Suprapubic skin (tissue), 4 donors: ENCODE results near the gene ARHGAP6. TPM values are rescaled to one million over a fixed set of nuclear protein-coding genes. Genes with fewer than 3 reads are reported as not detected.
"Not testable (repeated sequence)": the region's sequence is repeated elsewhere in the genome, so short reads cannot be mapped to it uniquely, and the experiment has no call there.

Source experiments
- DNase-seq, 2 donors: peaks; one replicate each; pipeline ENCODE4 v3.0.0-alpha.2; 2019; ENCODE audit warnings: low spot score in 2 of 2
- H3K27ac ChIP-seq: fragments of 200-600 bp; sonication (generic); one replicate; pipeline ENCODE4 v1.5.1; 2019
- H3K27me3 ChIP-seq: fragments of 200-600 bp; sonication (generic); one replicate; pipeline ENCODE4 v1.5.1; 2019
- H3K36me3 ChIP-seq: fragments of 200-600 bp; sonication (generic); one replicate; pipeline ENCODE4 v1.5.1; 2019
- H3K4me1 ChIP-seq: fragments of 200-600 bp; sonication (generic); one replicate; pipeline ENCODE4 v1.5.1; 2019
- H3K4me3 ChIP-seq: fragments of 200-600 bp; sonication (generic); one replicate; pipeline ENCODE4 v1.5.1; 2019; ENCODE audit warnings: mild to moderate bottlenecking
- H3K9me3 ChIP-seq: fragments of 200-600 bp; sonication (generic); one replicate; pipeline ENCODE4 v1.5.1; 2019
- CTCF ChIP-seq, 2 donors: fragments of 200-600 bp in 1 of 2; fragments of 450-650 bp in 1 of 2; sonication (generic) in 1 of 2; IDR thresholded peaks; one replicate each; pipeline ENCODE4 v1.5.1; 2016 to 2019; ENCODE audit warnings: antibody characterized with exemption in 2 of 2, mild to moderate bottlenecking in 1 of 2, moderate library complexity in 1 of 2
- EP300 ChIP-seq: sonication (generic); formaldehyde crosslinking; IDR thresholded peaks from one replicate; pipeline ENCODE4 v1.6.1; 2017; ENCODE audit warnings: antibody characterized with exemption
- POLR2A ChIP-seq, 2 donors: fragments of 450-650 bp; IDR thresholded peaks; one replicate each; pipeline ENCODE4 v1.6.1; 2017; ENCODE audit warnings: antibody characterized with exemption in 2 of 2, mild to moderate bottlenecking in 2 of 2, moderate library complexity in 2 of 2
- POLR2AphosphoS5 ChIP-seq, 3 donors: sonication (generic); formaldehyde crosslinking; IDR thresholded peaks; one replicate each; pipeline ENCODE4 v1.6.1; 2017; ENCODE audit warnings: antibody characterized with exemption in 3 of 3
- WGBS: methylation state at CpG from one replicate; pipeline ENCODE4 v1.1.5; 2018; 5-methylcytosine and 5-hydroxymethylcytosine counted together
- total RNA-seq, 4 donors: library from RNA; depleted of rRNA; stranded (reverse); fragments of >200 nt; gene quantifications; one replicate each; pipeline ENCODE4 v1.1.0, GENCODE V29; 2016

The ARHGAP6 gene
- total RNA-seq, 4 donors from 2014 or later = 1.6 to 6.7 (median 3.1) TPM

GRCh38 chrX:11628399-11628798 lies 37.3 kb downstream of the ARHGAP6 start:
- Histone ChIP-seq H3K9me3 (no peaks in the 10 kb centered on the region), H3K4me1 (no peaks in the 10 kb centered on the region), H3K36me3 (no peaks in the 10 kb centered on the region), H3K27me3 (no peaks in the 10 kb centered on the region), H3K4me3 (no peak overlapping the region), H3K27ac (no peak overlapping the region)
- DNase-seq = no peak
- TF ChIP-seq POLR2A (IDR thresholded peaks at IDR 0.05) (no peak), EP300 (no peak), POLR2AphosphoS5 (IDR thresholded peaks at IDR 0.05) (no peak), CTCF (IDR thresholded peaks at IDR 0.05) (no peak)
- WGBS = 63% methylated on average over 5 of the region's 5 CpGs

DNA sequence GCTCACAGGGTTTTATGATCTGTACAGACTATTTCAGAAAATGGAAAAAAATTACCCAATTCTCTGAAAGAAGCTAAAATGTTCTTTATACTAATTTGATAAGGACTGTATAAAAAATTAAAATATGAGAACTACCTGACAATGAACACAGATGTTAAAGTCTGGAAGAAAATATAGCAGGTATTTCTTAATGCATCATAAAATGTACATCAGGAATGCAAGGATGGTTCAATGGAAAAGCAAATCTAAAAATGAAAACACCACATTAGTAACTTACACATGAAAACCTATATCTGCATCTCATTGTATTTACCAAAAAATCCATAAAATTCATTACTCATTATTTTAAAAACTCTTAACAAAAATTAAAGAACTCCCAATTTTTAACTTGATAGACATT lies 39.4 kb downstream of the ARHGAP6 start:
- Histone ChIP-seq H3K27me3 (no peaks in the 10 kb centered on the region), H3K36me3 (no peaks in the 10 kb centered on the region), H3K27ac (no peak overlapping the region), H3K9me3 (no peaks in the 10 kb centered on the region), H3K4me1 (no peaks in the 10 kb centered on the region), H3K4me3 (no peak overlapping the region)
- TF ChIP-seq POLR2A (IDR thresholded peaks at IDR 0.05) (no peak), EP300 (no peak), POLR2AphosphoS5 (IDR thresholded peaks at IDR 0.05) (no peak), CTCF (IDR thresholded peaks at IDR 0.05) (no peak)
- DNase-seq = no peak

GRCh38 chrX:11619441-11619840 lies 46.3 kb downstream of the ARHGAP6 start:
- H3K36me3 ChIP-seq = no peaks in the 10 kb centered on the region
- no peak overlapping the region for H3K27ac ChIP-seq
- 57% methylated on average over 1 of the region's 1 CpG for WGBS
- DNase-seq = no peak
- no peak for TF ChIP-seq POLR2A (IDR thresholded peaks at IDR 0.05)
- TF ChIP-seq CTCF (IDR thresholded peaks at IDR 0.05) = no peak
- TF ChIP-seq EP300 = no peak
- no peak for TF ChIP-seq POLR2AphosphoS5 (IDR thresholded peaks at IDR 0.05)
- H3K9me3 ChIP-seq = no peaks in the 10 kb centered on the region
- H3K4me3 ChIP-seq = no peak overlapping the region
- no peaks in the 10 kb centered on the region for H3K27me3 ChIP-seq
- no peaks in the 10 kb centered on the region for H3K4me1 ChIP-seq

GRCh38 chrX:11614253-11614652 lies 51.5 kb downstream of the ARHGAP6 start:
- DNase-seq, H3K4me1 ChIP-seq, H3K27ac ChIP-seq, H3K4me3 ChIP-seq, H3K27me3 ChIP-seq, H3K9me3 ChIP-seq, H3K36me3 ChIP-seq: not testable (repeated sequence)
- WGBS = 72% methylated on average over 3 of the region's 3 CpGs

DNA sequence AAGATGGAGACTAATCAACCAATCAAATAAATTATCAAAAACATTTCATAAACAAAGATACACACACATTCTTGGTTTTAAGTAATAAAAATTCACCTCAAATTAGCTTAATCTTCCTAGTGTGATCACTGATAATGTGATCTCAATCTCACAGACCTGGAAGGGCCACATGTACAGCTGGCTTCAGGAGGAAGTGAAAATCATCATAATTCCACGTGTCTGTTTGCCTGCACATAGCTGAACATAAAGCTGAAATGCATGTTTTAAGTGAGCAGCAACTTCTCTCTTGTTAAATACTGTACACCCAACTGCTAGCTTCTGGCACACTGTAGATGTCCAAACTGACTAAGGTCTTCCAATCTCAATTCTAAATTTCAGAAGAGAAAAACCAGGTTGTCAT lies 53.8 kb downstream of the ARHGAP6 start:
- TF ChIP-seq EP300 (no peak), CTCF (IDR thresholded peaks at IDR 0.05) (no peak), POLR2A (IDR thresholded peaks at IDR 0.05) (no peak), POLR2AphosphoS5 (IDR thresholded peaks at IDR 0.05) (no peak)

GRCh38 chrX:11611161-11611560 lies 54.6 kb downstream of the ARHGAP6 start:
- TF ChIP-seq POLR2AphosphoS5 (IDR thresholded peaks at IDR 0.05) (no peak), POLR2A (IDR thresholded peaks at IDR 0.05) (no peak), EP300 (no peak), CTCF (IDR thresholded peaks at IDR 0.05) (no peak)
- no peaks in the 10 kb centered on the region for H3K9me3 ChIP-seq
- WGBS = 68% methylated on average over 1 of the region's 1 CpG
- no peaks in the 10 kb centered on the region for H3K27me3 ChIP-seq
- H3K27ac ChIP-seq = no peak overlapping the region
- no peak for DNase-seq
- no peaks in the 10 kb centered on the region for H3K4me1 ChIP-seq
- H3K4me3 ChIP-seq = no peak overlapping the region
- H3K36me3 ChIP-seq = no peaks in the 10 kb centered on the region

More for the DNA sequence above, 53.8 kb downstream of the ARHGAP6 start:
- Histone ChIP-seq H3K4me3 (no peak overlapping the region), H3K27ac (no peak overlapping the region), H3K36me3 (no peaks in the 10 kb centered on the region), H3K4me1 (no peaks in the 10 kb centered on the region), H3K27me3 (no peaks in the 10 kb centered on the region), H3K9me3 (no peaks in the 10 kb centered on the region)
- no peak for DNase-seq
- WGBS = 26% methylated on average over 1 of the region's 1 CpG
